Pancreas (tissue), 10 donors: ENCODE measurements around the gene TAF15. TPM values are rescaled to one million over a fixed set of nuclear protein-coding genes. Genes with fewer than 3 reads are reported as not detected.
A peak's percentile ranks its signal among the peaks of the same experiment; 100 is the strongest.

ENCODE experiments used
- ATAC-seq, 4 donors: fragments of 200-7000 bp; cut with Tn5 transposase; one replicate each; pipeline versions ENCODE4 v1.8.0 to v1.9.1; 2020; ENCODE audit warnings: mild to moderate bottlenecking in 4 of 4, moderate library complexity in 4 of 4
- DNase-seq, 6 donors: peaks; one replicate each; pipeline ENCODE4 v3.0.0-alpha.2; 2020
- FAIRE-seq: peaks from 2 replicates; lab custom pipeline; 2012; peaks lifted over from hg19 to GRCh38; lab: Jason Lieb, UNC
- H3K27ac ChIP-seq, 4 donors: fragments of 200-600 bp; sonication (generic); 1 replicate in 3 of 4; 2 replicates in 1 of 4; pipeline versions ENCODE4 v1.5.0 to v1.8.0; 2020
- H3K27me3 ChIP-seq, 4 donors: fragments of 200-600 bp; one replicate each; pipeline ENCODE4 v1.8.0; 2021
- H3K36me3 ChIP-seq, 3 donors: fragments of 200-600 bp; sonication (generic) in 1 of 3; one replicate each; pipeline versions ENCODE4 v1.5.0 to v1.8.0; 2020 to 2021
- H3K4me1 ChIP-seq, 3 donors: fragments of 200-600 bp; one replicate each; pipeline ENCODE4 v1.8.0; 2021
- H3K4me3 ChIP-seq, 4 donors: fragments of 200-600 bp; sonication (generic) in 2 of 4; one replicate each; pipeline versions ENCODE4 v1.5.0 to v1.8.0; 2020 to 2021
- H3K9me3 ChIP-seq, 4 donors: fragments of 200-600 bp; one replicate each; pipeline ENCODE4 v1.8.0; 2021
- WGBS, 2 donors: extraction: QIAGEN DNeasy Blood & Tissue Kit; methylation state at CpG; one replicate each; pipeline ENCODE4 v1.1.7; 2013; 5-methylcytosine and 5-hydroxymethylcytosine counted together
- intact Hi-C, 3 donors: fragments of 100-400 bp; cut with DNase I; formaldehyde crosslinking; loops; one replicate each; pipeline versions ENCODE4 v1.11.1 to v1.14.2; 2022
- polyA plus RNA-seq, 2 donors: library from polyadenylated mRNA; stranded (reverse); fragments of 200-250 nt; gene quantifications; one replicate each; pipeline ENCODE4 v1.2.3, GENCODE V29; 2013
- total RNA-seq, 6 donors: library from RNA; stranded (reverse); fragmentation: NEBNext Ultra II Directional in 4 of 6; extraction: Animal tissue kit (Norgen Biotek cat#: 25700) in 4 of 6; gene quantifications; one replicate each; pipeline versions ENCODE4 v1.2.1 to v1.2.4, GENCODE V29; 2021 to 2023
- TF ChIP-seq, protein P1 (sequence below), 4 donors: fragments of 200-600 bp; sonication (generic) in 3 of 4; IDR thresholded peaks; one replicate each; pipeline versions ENCODE4 v1.5.0 to v1.8.0; 2021; ENCODE audit warnings: antibody characterized with exemption in 4 of 4
- donor health status: healthy with polysubstance abuse.
- donor health status: DM: no; HTN: no; CAD: no; lungs with moderate emphysema.
- donor health status: DM: no; HTN: no; CAD: no.
- donor health status: control.
- donor health status: control.
- donor health status: Bipolar disorder and iron deficiency.
- donor health status: DM: yes; HTN: yes; CAD: no.
- donor health status: DM: no; HTN: no; CAD: no.
- donor health status: DM: no; HTN: no; CAD: no.
- donor health status: DM: yes; HTN: yes; CAD: no.

Gene TAF15
- total RNA-seq (10 to 100 TPM; 62.9 to 85.2 (median 69.0) TPM), polyA plus RNA-seq (10 to 100 TPM; 73.5 to 88.1 TPM)

DNA sequence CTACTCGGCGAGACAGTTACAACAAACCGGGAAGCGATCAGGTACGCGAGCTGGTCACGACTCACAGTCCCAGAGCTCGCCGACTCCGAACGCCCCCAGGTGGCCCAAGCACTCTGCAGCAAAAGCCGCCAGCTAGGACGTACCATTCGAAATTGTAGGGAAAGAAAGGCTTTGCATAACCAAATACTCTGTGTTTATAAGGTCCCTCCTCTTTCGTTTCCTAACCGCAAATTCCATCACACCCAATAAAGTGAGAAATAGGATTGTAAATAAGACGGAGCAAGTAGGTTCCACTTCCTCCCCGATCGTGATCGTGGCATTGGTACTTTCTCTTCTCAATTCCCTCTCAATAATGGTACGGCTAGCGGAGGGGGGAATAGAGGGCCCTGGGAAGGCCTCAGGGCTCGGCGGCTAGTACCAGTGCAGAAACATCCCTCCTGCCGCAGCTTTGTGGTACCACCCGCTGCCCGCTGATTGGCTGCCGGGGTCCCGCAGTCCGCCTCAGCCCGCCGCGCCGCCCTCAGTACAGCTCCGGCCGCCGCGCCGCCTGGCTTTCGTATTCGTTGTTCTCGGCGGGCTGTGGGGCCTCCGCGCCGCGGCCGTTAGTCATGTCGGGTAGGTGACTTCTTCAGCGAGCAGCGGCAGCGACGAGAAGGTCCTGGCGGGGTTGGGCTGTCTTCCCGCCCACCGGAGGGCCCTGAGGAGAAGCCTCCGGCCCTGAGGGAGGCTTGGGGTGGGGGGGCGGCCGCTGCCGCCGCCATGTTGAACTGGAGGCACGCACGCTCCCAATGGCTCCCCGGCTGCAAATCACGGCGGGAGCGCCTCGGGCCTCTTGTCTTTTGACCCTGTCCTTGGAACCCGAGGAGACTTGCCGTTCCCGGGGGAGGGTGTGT is at the start of gene TAF15:
Gene TAF15 (plus strand): TSS at position 523 of the 893 bp plus-strand sequence. CDS start 86 bp downstream, at position 609.
- intact Hi-C loops = no loop called here
- H3K27ac ChIP-seq = peak within 1 kb of the TSS; percentile 75 to 92 (median 89)
- H3K36me3 ChIP-seq = no peaks in the 10 kb centered on the region
- ATAC-seq (peak; percentile 94 to 98 (median 96)), DNase-seq (peak; percentile 92 to 97 (median 96)), FAIRE-seq (no peak)
- H3K4me3 ChIP-seq = peak within 1 kb of the TSS; percentile 59 to 82 (median 72)
- TF ChIP-seq, protein P1, sequence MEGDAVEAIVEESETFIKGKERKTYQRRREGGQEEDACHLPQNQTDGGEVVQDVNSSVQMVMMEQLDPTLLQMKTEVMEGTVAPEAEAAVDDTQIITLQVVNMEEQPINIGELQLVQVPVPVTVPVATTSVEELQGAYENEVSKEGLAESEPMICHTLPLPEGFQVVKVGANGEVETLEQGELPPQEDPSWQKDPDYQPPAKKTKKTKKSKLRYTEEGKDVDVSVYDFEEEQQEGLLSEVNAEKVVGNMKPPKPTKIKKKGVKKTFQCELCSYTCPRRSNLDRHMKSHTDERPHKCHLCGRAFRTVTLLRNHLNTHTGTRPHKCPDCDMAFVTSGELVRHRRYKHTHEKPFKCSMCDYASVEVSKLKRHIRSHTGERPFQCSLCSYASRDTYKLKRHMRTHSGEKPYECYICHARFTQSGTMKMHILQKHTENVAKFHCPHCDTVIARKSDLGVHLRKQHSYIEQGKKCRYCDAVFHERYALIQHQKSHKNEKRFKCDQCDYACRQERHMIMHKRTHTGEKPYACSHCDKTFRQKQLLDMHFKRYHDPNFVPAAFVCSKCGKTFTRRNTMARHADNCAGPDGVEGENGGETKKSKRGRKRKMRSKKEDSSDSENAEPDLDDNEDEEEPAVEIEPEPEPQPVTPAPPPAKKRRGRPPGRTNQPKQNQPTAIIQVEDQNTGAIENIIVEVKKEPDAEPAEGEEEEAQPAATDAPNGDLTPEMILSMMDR (IDR thresholded peaks at IDR 0.05) = peak; percentile 24 to 60 (median 50)
- peaks cover 8 to 22% (median 19%) of the 10 kb centered on the region in 3 donors for H3K4me1 ChIP-seq
- WGBS, 2 donors = 1% methylated on average over 65 to 71 of the region's 71 CpGs
- H3K9me3 ChIP-seq = no peaks in the 10 kb centered on the region
- H3K27me3 ChIP-seq = no peaks in the 10 kb centered on the region

DNA sequence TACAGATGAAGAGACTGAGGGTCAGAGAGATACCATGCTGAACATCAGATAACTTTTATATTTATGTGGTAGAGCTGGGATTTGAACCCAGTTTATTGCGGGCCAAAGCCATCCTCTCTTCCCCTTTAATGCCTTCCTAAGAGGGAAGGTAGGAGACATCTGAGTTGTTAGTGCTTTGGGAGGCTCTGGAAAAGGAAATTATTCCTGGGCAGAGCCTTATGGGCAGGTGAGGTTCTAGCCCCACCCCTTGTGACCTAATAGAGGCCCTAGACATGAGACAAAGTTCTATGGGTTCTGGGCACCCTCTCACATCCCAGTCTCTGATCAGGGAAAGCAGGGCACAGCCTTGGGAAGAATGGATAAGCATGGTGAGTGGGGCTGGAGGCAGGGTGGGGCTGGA is 48.7 kb upstream of the TAF15 start, which contains the start of gene C17orf50:
Gene C17orf50 (plus strand): TSS at position 301 of the 400 bp plus-strand sequence. CDS start 55 bp downstream, at position 356.
- TF ChIP-seq, protein P1 (IDR thresholded peaks at IDR 0.05) = no peak
- 51 to 100% methylated on average over 1 of the region's 1 CpG for WGBS, 2 donors
- Histone ChIP-seq H3K4me3 (no peak within 1 kb of the TSS), H3K36me3 (no peaks in the 10 kb centered on the region), H3K4me1 (no peaks in the 10 kb centered on the region), H3K9me3 (no peaks in the 10 kb centered on the region), H3K27ac (no peak within 1 kb of the TSS), H3K27me3 (no peaks in the 10 kb centered on the region)
- no peak for DNase-seq
- no peak for FAIRE-seq
- intact Hi-C loops = no loop called here
- no peak for ATAC-seq

DNA sequence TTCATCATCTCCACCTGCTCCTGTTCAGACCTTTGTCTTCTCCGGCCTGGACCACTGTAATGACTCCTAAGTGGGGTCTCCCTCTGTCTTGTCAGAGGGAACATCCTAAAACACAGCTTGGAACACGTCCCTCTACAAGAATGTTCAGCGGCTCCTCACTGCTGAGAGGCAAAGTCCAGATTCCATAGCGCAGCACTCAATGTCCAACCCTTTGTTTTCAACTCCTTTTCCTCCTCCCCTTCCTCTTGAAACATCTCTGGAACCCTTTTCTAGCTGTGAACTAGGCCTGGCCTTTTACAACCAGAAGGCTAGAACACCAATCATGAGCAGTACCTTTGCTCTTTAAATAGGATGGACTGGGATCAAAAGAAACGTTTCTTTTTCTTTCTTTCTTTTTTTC is 47.7 kb upstream of the TAF15 start:
- no peak overlapping the region for H3K4me3 ChIP-seq
- H3K36me3 ChIP-seq = no peaks in the 10 kb centered on the region
- H3K4me1 ChIP-seq = no peaks in the 10 kb centered on the region
- TF ChIP-seq, protein P1 (IDR thresholded peaks at IDR 0.05) = no peak
- FAIRE-seq (no peak), DNase-seq (no peak), ATAC-seq (no peak)
- H3K9me3 ChIP-seq = no peaks in the 10 kb centered on the region
- H3K27me3 ChIP-seq = no peaks in the 10 kb centered on the region
- H3K27ac ChIP-seq = no peak overlapping the region
- 71 to 85% methylated on average over 5 of the region's 5 CpGs for WGBS, 2 donors
- intact Hi-C loops = no loop called here

DNA sequence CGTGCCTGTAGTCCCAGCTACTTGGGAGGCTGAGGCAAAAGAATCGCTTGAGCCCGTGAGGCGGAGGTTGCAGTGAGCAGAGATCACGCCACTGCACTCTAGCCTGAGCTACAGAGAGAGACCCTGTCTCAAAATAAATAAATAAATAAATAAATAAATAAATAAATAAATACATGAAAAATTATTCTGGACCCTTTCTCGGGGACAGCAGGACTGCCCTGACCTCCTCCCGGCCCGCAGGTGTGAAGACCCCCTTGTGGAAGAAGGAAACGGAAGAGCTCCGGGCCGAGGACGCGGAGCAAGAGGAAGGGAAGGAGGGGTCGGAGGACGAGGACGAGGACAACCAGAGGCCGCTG is 45.5 kb upstream of the TAF15 start:
- no peaks in the 10 kb centered on the region for H3K27me3 ChIP-seq
- 34 to 37% methylated on average over 16 to 17 of the region's 17 CpGs for WGBS, 2 donors
- intact Hi-C loops = loop anchor here in 1 of 3 donors (2.0 kb wide), 1 partner anchor 41 kb away; no protein-coding TSS in a partner anchor
- H3K36me3 ChIP-seq = no peaks in the 10 kb centered on the region
- no peak overlapping the region for H3K27ac ChIP-seq
- no peak for ATAC-seq
- H3K4me3 ChIP-seq = peak overlapping the region in 3 of 4 donors; percentile 12 to 57 (median 52)
- H3K9me3 ChIP-seq = no peaks in the 10 kb centered on the region
- TF ChIP-seq, protein P1 (IDR thresholded peaks at IDR 0.05) = no peak
- FAIRE-seq = no peak
- no peaks in the 10 kb centered on the region for H3K4me1 ChIP-seq
- no peak for DNase-seq
